GM11168 (cell line): ENCODE data around the gene FAXDC2.

ENCODE experiments used
- in situ Hi-C: fragments of 300-500 bp; cut with MboI; formaldehyde crosslinking; loops from one replicate; pipeline ENCODE4 v1.12.0; 2022; ENCODE audit warnings: low sequenced_read_pairs; ENCODE audit not compliant: unreplicated experiment

FAXDC2 gene, protein sequence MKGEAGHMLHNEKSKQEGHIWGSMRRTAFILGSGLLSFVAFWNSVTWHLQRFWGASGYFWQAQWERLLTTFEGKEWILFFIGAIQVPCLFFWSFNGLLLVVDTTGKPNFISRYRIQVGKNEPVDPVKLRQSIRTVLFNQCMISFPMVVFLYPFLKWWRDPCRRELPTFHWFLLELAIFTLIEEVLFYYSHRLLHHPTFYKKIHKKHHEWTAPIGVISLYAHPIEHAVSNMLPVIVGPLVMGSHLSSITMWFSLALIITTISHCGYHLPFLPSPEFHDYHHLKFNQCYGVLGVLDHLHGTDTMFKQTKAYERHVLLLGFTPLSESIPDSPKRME

DNA sequence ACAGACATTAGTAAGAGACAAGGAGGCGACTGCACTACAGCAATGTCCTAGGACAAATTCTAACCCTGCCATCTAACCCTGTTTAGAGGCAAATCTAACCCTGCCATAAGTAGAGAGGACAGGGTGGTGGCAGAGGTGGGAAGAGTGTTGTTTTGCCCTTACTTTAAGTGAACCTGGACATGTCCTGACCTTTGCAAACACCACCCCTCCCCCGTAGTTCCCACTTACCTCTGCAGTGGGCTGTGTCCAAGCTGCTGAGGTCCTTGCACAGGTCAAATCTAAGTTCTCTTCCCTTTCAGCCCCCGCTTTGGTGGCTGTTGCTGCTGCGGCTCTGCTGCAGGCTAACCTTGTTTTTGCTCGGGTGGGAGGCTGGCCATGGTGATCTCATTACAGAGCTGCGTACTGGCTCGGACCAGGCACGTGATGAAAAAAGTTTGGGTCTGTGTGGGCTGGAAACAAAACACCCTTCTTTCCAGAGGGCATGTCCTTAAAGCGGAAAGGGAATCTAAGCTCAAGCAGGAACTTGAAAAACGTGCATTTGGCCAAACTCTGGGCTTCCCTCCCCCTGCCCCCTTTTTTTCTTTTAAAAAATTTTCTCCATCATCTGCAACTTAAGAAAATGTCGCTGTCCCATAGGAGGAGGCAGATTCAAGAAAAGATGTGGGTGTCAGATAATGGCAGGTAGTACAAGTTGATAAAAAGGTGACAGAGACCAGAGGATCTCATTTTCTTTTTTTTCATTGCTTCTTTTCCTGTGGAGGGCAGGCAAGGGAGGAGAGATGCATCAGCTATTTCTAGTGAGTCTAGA is at the start of gene FAXDC2:
Gene FAXDC2 (minus strand): TSS at position 349 of the 808 bp plus-strand sequence. CDS start 12,425 bp downstream, outside the sequence.
- in situ Hi-C loops: no loop called here

DNA sequence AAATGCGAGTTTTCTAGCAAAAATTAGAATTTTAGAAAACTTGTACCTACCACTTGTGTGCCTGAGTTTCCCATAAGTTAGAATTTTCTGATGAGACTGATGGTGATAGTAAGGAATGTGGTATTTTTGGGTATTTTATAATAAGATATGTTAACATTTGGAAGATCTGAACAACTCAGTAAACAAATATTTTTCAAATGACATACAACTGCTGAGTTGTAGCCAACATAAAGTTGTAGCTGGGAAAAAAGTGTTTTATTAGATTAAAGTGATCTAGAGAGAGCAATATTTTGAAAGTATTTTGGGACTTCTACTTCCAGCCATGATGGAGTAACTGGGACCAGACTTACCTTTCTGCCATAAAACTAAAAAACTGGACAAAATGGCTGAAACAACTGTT is 49.7 kb upstream of the FAXDC2 start:
- in situ Hi-C loops: no loop called here

DNA sequence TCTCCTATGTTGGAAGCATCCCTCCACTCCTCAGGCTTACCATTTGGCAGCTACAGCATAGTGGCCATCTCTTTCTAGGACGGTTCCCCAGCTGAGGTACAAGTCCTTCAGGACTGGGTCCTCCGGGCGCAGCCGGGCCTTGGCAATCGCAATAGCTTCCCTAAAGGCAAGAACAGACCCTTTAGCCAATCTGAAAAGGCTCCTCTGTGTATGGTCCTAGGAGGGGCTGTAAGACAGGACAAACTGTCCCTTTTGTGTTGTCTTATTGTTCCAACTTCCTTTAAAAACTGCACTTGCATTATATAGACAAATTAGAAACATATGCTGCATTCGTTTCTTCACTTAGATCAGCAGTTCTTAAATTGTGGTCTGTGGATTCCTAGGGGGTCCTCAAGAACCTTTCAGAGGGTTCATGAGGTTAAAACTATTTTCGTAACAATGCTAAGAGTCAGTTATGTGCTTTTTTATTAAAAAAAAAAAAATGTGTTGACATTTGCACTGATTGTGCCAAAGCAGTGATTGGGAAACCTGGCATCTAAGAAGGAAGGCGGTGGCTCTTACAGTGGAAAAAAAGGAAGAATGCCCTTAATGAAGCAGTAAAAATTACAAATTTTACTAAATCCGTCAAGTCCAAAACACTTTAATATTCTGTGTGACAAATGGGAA is 48.9 kb upstream of the FAXDC2 start:
- in situ Hi-C loops: no loop called here

DNA sequence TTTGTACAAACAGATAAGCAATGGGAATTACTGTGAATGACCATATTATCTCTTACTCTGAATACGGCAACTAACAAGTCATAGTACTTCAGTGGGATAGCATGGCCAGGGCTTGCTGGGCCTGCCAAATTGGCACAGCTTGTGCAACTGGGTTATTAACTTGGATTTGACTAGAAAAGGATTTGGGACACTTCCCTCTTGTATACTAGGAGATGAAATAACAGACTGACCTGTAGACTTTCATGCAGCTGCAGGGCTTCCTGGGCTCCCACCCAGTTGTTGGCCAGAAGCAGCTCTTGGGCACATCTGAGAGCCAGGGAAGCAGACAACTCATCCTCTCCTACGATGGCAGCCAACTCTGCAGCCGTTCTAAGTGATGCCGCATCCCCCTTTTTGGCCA is 47.8 kb upstream of the FAXDC2 start:
- in situ Hi-C loops: no loop called here

DNA sequence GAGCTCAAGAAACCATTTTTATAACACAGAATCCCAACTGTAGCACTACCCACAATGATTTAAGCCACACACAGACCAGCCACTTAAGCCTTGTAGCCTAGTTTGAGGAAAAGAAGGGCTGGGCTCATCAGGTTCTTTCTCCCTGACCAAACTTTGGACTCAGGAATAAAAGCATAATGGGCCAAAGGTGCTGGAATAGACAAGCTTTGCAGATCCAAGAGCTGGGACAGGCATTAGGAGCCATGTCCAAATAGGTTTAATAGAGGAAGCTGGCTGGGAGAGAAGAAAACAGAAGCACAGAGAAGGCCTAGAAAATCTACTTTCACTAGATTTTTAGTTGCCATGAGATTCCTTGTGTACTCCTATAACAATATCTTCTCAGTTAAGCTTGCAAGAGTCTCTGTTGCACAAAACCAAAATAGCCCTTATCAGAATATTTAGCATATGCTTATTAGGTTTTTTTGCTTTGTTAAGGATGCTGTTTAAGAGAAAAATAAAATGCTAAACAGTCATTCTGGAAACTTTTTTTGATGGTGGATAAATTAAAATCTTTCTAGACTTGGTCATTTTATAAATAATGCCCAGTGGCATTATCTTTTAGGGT is 46.3 kb upstream of the FAXDC2 start:
- in situ Hi-C loops: no loop called here

DNA sequence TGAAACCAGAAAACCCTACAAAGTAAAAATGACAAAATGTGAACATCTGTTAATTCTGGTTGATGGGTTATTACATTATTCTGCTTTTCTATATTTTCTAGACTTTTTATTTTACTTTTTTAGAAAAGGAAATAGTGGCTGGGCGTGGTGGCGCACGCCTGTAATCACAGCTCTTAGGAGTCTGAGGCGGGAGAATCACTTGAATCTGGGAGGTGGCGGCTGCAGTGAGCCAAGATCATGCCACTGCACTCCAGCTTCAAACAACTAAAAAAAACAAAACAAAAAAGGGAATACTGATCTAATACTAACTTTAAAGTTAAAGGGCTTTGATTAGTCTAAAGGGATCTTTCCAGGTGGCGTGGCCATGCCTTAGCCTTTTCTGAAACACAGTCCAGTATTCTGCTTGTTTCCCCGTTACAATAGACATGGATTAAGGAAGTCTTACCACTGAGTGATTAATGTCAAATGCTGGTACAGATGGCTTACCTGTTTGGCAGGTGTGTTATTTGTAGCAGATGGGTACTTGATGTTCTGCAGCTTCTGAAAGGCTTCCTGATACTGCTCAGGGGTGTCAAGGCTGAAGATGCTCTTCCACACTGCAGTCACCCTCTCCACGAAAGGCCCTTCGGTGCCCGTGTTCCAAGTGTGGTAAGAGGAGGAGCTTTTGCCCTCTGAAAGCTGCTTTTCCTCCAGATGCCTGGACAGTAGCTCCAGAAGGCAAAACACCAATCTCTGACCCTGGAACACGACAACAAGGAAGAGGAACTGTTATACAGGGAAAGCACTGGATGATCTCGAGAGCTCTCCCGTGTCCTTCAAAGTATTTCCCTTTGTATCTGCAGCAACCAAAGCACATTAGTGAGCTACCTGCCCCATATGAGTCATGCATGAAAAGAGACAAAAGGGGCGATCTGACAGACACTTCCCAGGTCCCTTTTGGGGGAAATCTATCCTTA is 45.5 kb upstream of the FAXDC2 start:
- in situ Hi-C loops: no loop called here

DNA sequence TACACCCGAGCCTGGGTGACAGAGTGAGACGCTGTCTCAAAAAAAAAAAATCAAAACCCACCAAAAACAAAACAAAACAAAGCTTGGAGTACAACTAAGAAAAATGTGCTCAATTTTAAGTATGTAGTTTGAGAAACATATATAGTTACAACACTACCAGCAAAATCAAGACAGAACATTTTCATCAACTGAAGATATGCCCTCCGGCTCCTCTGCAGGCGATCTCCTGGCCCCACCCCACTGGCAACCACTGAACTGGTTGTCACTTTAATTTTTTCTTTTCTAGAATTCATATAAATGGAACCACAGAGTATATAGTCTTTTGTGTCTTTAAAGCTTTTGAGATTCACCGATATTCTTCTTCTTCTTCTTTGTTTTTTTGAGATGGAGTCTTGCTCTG is 43.0 kb upstream of the FAXDC2 start:
- in situ Hi-C loops: no loop called here

DNA sequence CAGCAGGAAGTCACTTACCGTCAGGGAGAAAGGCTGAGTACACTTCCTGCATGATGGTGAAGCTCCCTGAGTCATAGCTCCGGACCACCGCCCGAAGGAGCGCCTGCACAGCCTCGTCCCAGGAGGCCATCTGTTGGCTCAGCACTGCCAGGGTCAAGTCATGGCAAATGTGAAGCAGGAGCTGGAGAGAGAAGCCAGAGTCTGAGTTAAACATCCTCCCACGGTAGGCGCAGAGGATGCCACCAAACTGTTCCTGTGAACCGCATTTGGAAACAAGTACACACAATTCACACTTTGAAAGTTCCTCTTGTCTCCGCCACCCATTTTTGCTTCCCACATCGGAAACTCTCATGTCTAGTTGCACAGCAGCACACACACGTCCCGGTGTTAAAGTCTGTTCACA is 42.0 kb upstream of the FAXDC2 start:
- in situ Hi-C loops: no loop called here

DNA sequence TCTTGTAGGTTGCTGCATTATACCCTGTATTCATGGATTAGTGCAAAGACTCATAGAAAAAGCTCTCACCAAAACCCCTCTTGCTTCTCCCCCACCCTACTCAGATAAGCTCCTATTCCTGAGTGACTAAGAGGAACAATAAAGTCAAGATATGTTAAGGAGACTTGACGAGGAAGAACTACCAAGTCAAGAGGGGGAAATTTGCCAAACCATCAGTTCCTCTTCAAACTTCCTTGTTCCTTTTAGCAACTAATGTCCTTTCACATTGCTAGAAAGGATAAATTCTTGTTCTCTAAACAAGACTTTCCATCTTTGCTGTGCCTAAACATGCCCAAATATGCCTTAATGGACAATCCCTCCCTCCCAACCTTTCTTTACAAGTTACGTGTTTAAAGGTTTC is 35.0 kb upstream of the FAXDC2 start:
- in situ Hi-C loops: no loop called here

DNA sequence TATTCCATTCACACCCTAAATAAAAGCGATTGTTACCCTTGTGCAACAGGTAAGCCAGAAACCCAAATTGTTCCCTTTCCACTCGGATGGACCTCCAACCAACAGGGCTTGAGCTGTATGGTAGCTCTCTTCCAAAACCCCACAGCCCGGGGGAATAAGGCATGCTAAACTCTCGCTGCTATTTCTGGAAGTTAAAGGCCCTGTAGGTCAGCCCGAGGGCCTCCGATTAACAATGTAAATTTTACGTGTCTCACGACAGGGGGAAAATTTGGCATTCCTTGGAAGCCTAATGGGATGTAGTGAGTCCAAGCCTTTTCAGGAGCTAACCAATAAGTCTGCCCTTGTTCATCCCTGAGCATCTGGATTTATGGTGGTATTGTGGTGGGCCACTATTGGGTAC is 34.0 kb upstream of the FAXDC2 start:
- in situ Hi-C loops: no loop called here

DNA sequence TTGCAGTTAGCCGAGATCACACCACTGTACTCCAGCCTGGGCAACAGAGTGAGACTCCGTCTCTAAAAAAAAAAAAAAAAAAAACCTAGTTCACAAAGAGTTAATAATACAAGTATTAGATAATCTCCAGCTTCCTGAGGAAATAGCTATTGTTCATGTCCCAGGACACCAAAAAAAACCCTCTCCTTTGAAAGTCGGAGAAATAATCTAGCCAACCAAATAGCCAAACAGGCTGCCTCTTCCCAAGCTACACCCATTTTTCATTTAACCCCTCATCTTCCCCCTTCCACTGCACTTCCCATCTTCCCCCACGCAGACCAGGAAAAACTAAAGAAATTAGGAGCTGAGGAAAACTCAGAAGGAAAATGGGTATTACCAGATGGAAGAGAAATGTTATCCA is 31.6 kb upstream of the FAXDC2 start:
- in situ Hi-C loops: no loop called here

DNA sequence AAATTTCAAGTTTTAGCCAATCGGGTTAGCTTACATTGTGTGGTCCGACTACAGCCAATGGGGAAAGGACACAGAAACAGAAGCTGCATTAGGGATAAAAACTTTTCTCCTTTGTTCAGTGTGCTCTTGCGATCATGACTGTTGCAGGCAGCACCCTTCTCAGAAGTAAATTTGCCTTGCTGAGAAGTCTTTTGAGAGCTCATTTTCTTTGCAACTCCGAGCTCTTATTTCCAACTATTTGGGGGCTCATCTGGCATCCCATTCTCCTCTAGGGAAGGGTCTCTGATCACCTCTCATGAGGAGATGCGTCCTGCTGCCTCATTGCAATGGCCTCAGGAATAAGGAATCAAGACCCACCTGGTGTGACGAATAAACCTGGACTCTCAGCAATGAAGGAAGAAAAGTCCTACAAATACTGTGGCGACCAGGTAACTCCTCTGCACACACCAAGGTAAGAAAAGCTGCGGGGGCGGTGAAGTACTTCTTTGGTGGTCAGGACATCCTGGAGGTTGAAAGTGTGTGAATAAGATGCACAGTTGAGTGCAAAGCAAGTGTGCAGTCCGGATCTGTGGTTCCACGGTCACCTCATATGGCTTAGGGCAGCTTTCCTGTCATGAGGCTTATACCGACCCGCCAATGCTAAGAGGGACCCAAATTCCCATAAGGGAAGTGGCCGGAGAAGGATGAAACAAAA is 28.4 kb upstream of the FAXDC2 start:
- in situ Hi-C loops: no loop called here

DNA sequence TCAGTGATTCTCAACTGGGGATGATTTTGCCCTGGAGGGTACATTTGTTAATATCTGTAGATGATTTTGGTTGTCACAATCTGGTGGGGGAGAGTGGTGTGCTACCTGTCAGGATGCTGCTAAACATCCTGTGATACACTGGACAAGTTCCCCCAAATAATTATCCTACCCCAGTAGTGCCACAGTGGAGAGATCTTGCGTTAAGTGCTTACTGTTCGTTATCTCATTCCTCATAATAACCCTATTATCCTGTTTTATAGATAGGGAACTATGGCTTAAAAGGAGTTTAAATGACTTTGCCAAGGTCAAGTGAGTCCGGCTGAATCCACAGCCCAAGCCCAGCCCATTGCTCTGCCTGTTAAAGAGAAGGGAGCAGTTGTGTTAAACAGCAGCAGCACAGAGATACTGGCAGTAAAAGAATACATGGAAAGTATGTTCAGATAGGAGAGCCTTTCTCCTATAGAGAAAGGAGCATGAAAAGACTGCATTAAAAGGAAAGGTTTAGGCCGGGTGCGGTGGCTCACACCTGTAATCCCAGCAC is 23.5 kb upstream of the FAXDC2 start:
- in situ Hi-C loops: no loop called here

DNA sequence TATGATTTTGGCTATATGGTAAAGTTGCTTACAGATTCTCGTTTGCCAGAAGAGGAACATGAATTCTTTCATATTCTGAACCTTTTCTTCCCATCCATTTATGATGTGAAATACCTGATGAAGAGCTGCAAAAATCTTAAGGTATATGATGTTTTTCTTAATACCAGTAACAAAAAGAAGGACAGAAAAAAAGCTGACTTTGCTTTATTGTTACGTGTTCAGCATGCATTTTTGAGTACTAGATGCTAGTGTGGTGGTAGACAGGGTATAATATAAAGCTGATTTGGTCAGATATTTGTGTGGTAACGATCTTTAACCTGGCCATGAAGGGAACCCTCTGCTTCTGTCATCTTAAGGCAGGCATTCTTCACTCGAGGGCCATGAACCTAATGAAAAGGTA is 21.3 kb upstream of the FAXDC2 start:
- in situ Hi-C loops: no loop called here

DNA sequence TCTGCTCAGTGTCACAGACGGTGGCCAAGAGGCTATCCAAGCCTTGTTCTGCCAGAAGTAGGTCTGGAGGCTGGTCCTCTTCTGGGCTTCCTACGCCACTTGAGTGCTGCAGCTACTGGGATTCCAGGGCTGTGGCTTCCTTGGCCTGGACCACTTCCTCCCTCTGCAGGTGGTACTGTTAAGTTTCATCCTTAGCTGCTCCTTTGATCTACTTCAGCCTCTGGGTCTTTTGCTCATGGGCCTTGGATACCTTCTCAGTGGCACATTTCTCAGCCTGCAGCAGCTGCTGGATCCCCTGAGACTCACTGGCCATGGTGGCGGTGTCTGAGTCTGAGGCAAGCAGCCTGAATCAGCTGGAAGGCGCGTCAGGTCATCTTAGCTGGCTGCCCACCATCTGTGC is 18.3 kb upstream of the FAXDC2 start:
- in situ Hi-C loops: no loop called here

DNA sequence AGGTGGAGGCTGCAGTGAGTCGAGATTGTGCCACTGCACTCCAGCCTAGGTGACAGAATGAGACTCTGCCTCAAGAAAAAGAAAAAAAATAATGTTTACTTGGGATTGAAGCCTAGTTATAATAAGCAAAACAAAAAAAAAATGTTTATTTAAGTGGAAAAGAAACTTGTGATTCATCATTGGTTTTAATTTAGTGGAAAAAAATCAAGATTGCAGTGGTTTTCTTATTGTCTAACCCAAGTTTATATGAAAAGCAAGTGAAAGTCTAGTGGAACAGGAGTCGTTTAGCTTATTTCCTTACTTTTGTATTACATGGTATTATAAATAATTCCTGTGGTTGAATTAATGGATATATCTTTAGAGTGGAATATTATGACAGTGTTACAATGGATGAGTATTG is 16.4 kb upstream of the FAXDC2 start:
- in situ Hi-C loops: no loop called here

DNA sequence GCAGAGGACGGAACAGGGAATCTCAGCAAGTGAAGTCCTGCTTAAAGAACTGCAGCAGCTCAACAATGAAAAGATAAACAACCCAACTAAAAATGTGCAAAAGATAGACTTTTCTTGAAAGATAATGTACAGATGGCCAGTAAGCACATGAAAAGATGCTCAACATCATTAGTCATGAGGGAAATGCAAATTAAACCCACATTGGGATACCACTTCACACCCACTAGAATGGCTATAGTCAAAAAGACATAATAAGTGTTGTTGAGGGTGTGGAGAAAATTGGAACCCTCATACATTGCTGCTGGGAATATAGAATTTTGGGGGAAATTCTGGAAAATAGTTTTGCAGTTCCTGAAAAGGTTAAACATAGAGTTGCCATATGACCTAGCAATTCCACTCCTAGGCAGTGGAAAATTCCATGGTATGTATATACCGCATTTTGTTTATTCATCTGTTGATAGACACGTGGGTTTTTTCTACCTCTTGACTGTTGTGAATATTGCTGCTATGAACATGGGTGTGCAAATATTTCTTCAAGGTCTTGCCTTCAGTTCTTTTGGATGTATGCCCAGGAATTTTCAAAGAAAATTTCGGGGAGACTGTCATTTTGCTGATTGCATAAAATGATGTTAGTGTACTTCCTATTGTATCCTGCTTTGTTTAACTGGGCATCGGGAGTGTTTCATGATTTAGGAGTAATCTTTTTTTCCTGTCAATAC is 15.2 kb upstream of the FAXDC2 start:
- in situ Hi-C loops: no loop called here
